ENCODE results near the gene TXLNA.
"Not testable (repeated sequence)": the region's sequence is repeated elsewhere in the genome, so short reads cannot be mapped to it uniquely, and the experiment has no call there.

The TXLNA gene

GRCh38 chr1:32179443-32180185, at the start of gene TXLNA:
TSS of gene TXLNA (plus strand) at chr1:32179675. CDS start at chr1:32180346, 671 bp downstream.
- DNase-seq, result peak; percentile 87

GRCh38 chr1:32133950-32134280, 45.6 kb upstream of the TXLNA start:
- not testable (repeated sequence) for DNase-seq

GRCh38 chr1:32137111-32137510, 42.4 kb upstream of the TXLNA start:
- no peak for DNase-seq

- no peak for DNase-seq
Measured at GRCh38 chr1:32138965-32139364, 40.5 kb upstream of the TXLNA start.

- peak; percentile 12 for DNase-seq
Measured at GRCh38 chr1:32142446-32143301, 36.8 kb upstream of the TXLNA start.

- DNase-seq, result not testable (repeated sequence)
Measured at GRCh38 chr1:32143302-32143695, 36.2 kb upstream of the TXLNA start.

- DNase-seq, result no peak
Measured at GRCh38 chr1:32144033-32144432, 35.4 kb upstream of the TXLNA start.

GRCh38 chr1:32147799-32148198, 31.7 kb upstream of the TXLNA start:
- DNase-seq, result not testable (repeated sequence)

- DNase-seq, result no peak
Measured at GRCh38 chr1:32150847-32151246, 28.6 kb upstream of the TXLNA start.

GRCh38 chr1:32151319-32151787, 28.1 kb upstream of the TXLNA start:
- no peak for DNase-seq

- DNase-seq, result no peak
Measured at GRCh38 chr1:32159189-32159588, 20.3 kb upstream of the TXLNA start.

GRCh38 chr1:32163405-32163804, 16.1 kb upstream of the TXLNA start:
- DNase-seq, result no peak

- not testable (repeated sequence) for DNase-seq
Measured at GRCh38 chr1:32165633-32166032, 13.8 kb upstream of the TXLNA start.

GRCh38 chr1:32170991-32171390, 8.5 kb upstream of the TXLNA start:
- DNase-seq, result no peak

- DNase-seq, result no peak
Measured at GRCh38 chr1:32172621-32173245, 6.7 kb upstream of the TXLNA start.

GRCh38 chr1:32178380-32179192, 889 bp upstream of the TXLNA start:
- no peak for DNase-seq

GRCh38 chr1:32179193-32179442, 357 bp upstream of the TXLNA start:
- no peak for DNase-seq

GRCh38 chr1:32180186-32181060, 948 bp downstream of the TXLNA start:
- peak; percentile 18 for DNase-seq

- DNase-seq, result no peak
Measured at GRCh38 chr1:32181065-32181464, 1.6 kb downstream of the TXLNA start.

GRCh38 chr1:32181563-32181962, 2.1 kb downstream of the TXLNA start:
- DNase-seq, result no peak

- no peak for DNase-seq
Measured at GRCh38 chr1:32182060-32182459, 2.6 kb downstream of the TXLNA start.

GRCh38 chr1:32184650-32185049, 5.2 kb downstream of the TXLNA start:
- no peak for DNase-seq

All from CD4-positive, alpha-beta T cell treated with Interleukin-4 for 4 hours (primary cell).